HG03439 (cell line): ENCODE data around the gene PPP1R13B.

Experiments
- ATAC-seq: cut with Tn5 transposase; IDR thresholded peaks from one replicate; pipeline ENCODE4 v1.9.1; 2021; ENCODE audit warnings: mild to moderate bottlenecking, moderate library complexity; ENCODE audit not compliant: unreplicated experiment

The PPP1R13B gene

DNA sequence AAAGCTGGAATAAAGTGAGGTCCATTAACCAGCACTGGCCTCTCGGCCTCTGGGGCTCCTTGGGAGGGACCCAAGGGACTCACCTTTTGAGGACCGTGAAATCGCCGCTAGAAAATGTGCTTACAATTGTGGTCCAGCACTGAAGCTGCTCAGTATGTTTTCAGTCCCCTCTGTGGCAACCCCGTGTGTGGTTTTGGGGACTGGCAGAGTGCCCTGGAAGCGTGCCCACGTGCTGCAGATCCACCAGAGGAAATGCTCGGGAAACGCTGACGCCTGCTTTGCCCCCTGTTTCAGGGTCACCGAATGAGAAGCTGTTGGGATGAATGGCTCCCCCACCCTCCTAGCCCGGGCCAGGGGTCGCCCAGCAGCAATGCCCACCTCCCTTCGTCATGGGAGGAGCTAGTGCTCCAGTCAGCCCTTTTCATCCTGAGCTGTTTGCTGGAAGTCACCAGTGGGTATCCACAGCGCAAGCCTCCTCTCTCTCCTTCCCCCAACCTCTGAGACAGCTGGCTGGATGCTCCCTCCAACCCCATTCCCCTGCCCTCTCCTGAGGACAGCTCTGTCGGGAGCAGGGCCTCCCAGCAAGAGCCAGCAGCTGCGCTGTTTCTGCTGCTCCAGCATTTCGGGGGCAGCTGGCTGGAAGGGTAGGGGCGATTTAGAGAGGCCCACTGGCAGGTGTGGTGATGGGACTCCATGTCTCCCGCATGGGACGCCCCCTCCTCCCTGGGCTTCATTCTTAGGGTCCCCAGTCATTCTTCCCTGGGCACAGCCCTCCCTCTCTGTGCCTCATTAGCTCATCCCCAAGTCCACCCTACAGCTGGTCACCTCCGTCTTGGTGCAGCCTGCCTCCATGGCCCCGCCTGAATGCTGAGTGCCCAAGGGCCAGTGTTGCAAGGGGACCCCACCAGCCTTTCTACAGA lies 33.2 kb upstream of the PPP1R13B start:
- ATAC-seq: no peak

DNA sequence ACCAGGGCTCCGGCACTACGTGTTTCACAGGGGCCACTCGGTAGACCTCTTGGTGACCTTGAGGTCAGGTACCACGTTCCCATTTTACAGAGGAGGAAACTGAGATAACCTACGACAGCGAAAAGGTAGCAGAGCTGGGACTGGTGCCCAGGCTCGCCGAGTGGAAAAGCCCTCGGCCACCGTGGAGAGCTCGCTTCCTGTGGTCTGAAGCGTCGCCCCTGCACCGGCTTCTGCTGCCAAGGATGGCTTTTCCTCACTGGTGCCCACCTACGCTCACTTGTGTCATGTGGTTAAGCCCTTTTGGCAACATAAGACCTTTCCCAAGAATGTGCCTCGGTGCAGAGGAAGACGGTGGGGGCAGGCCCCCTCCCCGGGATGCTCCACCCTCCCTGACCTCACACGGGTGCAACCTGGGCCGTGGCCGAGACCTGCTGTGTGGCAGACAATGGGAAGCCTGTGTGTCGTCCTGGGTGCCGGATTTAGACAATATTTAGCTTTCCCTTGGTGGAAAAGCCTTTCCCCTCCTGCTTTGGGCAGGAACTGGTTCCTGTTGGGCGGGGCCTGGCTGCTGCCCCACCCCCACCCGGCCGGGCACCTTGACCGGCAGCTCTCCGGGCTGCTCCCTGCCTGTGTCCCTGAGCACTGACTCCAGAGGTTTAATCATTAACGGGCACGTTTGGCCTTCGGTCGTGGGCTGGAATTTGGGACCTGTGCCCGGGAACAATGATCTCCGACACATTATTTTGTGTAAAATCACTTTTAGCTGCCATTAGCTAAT lies 32.4 kb upstream of the PPP1R13B start:
- no peak for ATAC-seq

GRCh38 chr14:103879118-103879569 lies 31.8 kb upstream of the PPP1R13B start:
- ATAC-seq: no peak

DNA sequence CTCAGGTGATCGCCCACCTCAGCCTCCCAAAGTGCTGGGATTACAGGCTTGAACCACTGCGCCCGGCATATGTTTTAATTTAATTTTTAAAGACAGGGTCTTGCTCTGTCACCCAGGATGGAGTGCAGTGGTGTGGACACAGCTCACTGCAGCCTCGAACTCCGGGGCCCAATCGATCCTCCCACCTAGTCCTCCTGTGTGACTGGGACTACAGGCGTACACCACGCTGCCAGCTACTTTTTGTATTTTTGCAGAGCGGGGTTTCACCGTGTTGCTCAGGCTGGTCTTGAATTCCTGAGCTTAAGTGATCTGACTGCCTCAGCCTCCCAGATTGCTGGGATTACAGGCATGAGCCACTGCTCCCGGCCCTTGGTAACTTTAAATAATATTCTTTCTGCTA lies 30.8 kb upstream of the PPP1R13B start:
- no peak for ATAC-seq

- ATAC-seq: no peak
Observed at GRCh38 chr14:103875010-103875409, 27.6 kb upstream of the PPP1R13B start.

- ATAC-seq: no peak
Observed at GRCh38 chr14:103872481-103873113, 25.2 kb upstream of the PPP1R13B start.

DNA sequence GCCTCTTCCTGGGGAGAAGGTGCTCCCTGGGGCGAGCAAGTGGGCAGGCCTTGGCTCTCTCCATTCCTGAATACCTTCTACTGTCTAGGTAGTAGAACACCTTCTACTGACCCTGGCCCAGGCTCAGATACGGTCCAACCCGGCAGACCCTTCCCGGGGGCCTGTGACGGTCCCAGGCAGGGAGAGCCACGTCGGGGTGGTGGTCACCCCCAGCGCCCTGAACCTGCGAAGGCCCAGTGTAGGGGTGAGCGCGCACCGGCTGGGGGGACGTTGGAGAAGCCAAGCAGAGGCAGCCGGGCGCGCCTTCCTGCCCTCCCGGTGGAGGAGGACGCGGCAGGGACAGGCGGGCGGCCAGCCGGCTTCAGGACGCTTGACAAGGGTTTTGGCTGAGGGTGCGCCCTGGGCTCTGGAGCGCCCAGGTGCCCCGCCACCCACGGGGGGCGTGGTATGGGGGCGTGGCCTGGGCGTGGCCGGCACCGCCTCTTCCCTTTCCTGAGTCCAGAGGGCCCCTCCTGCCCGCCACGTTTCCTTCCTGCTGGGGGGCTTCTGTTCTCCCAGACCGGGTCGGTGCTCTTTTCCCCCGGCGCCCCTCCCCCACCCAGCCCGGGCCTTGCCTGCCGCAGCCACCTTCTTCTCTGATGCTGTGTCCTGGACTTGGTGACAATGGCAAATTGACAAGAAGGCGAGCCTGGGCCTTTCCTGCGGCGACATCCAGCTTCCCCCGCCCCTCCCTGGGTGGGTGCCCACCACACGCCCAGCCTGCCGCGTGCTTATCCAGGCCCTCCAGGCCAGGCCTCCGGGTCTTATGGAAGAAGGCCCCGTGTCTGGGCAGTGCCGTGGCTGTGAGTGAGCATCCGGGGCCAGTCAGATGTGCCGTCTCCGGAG lies 24.5 kb upstream of the PPP1R13B start:
- ATAC-seq: peak; percentile 82

GRCh38 chr14:103870891-103871595 lies 23.7 kb upstream of the PPP1R13B start:
- no peak for ATAC-seq

- ATAC-seq: no peak
Observed at GRCh38 chr14:103870144-103870876, 22.9 kb upstream of the PPP1R13B start.

- no peak for ATAC-seq
Observed at GRCh38 chr14:103869406-103870143, 22.2 kb upstream of the PPP1R13B start.

GRCh38 chr14:103868242-103868897 lies 21.0 kb upstream of the PPP1R13B start:
- no peak for ATAC-seq

DNA sequence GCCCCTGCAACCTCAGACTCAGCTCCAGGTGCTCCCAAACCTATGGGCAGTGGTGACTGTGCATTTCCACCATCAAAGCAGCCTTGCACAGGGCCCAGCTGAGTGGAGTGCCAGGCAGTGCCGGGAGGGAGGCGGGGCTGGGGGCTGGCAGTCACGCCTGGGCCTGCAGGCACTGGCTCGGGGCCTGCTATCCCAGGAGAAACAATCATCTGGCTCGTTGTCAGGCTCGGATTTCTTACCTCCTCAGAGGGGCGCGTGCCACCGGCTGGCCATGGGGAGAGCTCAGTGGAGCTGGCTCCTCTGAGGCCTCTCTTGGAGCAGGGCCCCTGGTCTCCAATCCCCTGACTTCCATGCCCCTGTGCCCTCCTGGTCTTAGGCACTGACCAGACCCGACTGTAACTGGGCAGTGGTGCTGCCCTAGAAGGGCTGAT lies 20.2 kb upstream of the PPP1R13B start:
- ATAC-seq: no peak

- no peak for ATAC-seq
Observed at GRCh38 chr14:103867020-103867419, 19.6 kb upstream of the PPP1R13B start.

DNA sequence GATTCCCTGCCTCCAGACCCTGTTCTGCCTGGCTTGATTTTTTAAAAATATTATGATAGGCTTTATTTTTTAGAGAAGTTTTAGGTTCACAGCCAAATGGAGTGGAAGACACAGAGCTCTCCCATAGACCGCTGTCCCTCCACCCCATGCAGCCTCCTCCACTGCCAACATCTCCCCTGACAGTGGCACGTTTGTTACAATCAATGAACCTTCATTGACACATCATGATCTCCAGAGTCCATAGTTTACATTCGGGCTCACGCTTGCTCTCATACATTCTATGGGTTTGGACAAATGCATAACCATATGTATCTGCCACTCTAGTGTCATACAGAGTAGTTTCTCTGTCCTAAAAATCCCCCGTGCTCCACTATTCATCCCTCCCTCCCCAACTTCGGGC lies 15.9 kb upstream of the PPP1R13B start:
- ATAC-seq: no peak

DNA sequence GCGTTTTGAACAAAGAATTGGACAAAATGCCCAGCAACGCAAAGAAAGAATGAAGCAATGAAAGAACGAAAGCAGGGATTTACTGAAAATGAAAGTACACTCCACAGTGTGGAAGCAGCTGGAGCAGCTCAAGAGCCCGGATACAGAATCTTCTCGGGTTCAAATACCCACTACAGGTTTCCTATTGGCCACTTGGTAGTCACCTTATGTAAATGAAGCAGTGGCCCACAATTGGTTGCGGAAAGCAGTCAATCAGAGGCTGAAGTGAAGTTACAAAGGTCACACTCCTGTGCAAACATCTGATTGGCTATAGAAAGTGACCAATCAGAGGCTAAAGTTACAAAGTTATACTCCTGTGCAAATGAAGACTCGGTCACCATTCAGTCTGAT lies 15.0 kb upstream of the PPP1R13B start:
- ATAC-seq: no peak

GRCh38 chr14:103861413-103862392 lies 14.3 kb upstream of the PPP1R13B start:
- no peak for ATAC-seq
